Endothelial cell of umbilical vein (primary cell): Measurements from ENCODE around the gene MCTP2. TPM values are rescaled to one million over a fixed set of nuclear protein-coding genes. Genes with fewer than 3 reads are reported as not detected.

Source experiments
- BruUV-seq: library from RNA; stranded (reverse); fragments of 400-500 nt; replicated peaks from 2 replicates; lab custom pipeline; 2021; lab: Mats Ljungman, UMichigan
- CTCF ChIA-PET: fragments of 300-600, 350-600 bp; sonication (Branson Sonifier 250); formaldehyde crosslinking; loops from one replicate; lab custom pipeline; 2021; ENCODE audit warnings: antibody characterized with exemption, inconsistent platforms; lab: Charles Lee
- POLR2A ChIA-PET: fragments of 300-600, 350-600 bp; sonication (Branson Sonifier 250); formaldehyde crosslinking; loops from one replicate; lab custom pipeline; 2021; ENCODE audit warnings: antibody characterized with exemption, inconsistent platforms; lab: Charles Lee
- DNase-seq: peaks from one replicate; pipeline ENCODE4 v3.0.0-alpha.2; 2011; ENCODE audit warnings: low read depth, low spot score
- FAIRE-seq: peaks from 2 replicates; lab custom pipeline; 2011; peaks lifted over from hg19 to GRCh38; lab: Jason Lieb, UNC
- H2AFZ ChIP-seq: 2 replicates; pipeline ENCODE4 v1.6.0; 2012; ENCODE audit warnings: low read depth, low read length, control low read depth, inconsistent platforms
- H3K27ac ChIP-seq: 2 replicates; pipeline ENCODE4 v1.5.1; 2011; ENCODE audit warnings: low read depth, mild to moderate bottlenecking, control low read depth, low read length, moderate library complexity; ENCODE audit not compliant: insufficient read depth
- H3K27me3 ChIP-seq, 2 experiments: 2 replicates each; pipeline versions ENCODE4 v1.6.0 to v1.6.1; 2011; ENCODE audit warnings: low read length in 2 of 2, mixed read lengths in 1 of 2; ENCODE audit not compliant: control insufficient read depth in 2 of 2, insufficient read depth in 2 of 2
- H3K36me3 ChIP-seq, 2 experiments: 2 replicates in 1 of 2; 3 replicates in 1 of 2; pipeline ENCODE4 v1.5.1; 2011; ENCODE audit warnings: low read length in 2 of 2, mild to moderate bottlenecking in 1 of 2, moderate library complexity in 1 of 2; ENCODE audit not compliant: control insufficient read depth in 2 of 2, insufficient read depth in 2 of 2; ENCODE audit errors: extremely low read depth in 1 of 2
- H3K4me1 ChIP-seq: 3 replicates; pipeline ENCODE4 v1.5.1; 2011; ENCODE audit warnings: mild to moderate bottlenecking, low read length; ENCODE audit not compliant: control insufficient read depth, insufficient read depth; ENCODE audit errors: extremely low read depth
- H3K4me2 ChIP-seq: 2 replicates; pipeline ENCODE4 v1.6.1; 2011; ENCODE audit warnings: low read length, control low read depth, mixed read lengths; ENCODE audit not compliant: insufficient read depth
- H3K4me3 ChIP-seq, 3 experiments: fragments of 200-600 bp in 1 of 3; sonication (generic), shearing (Covaris generic) in 1 of 3; replicated peaks in 1 of 3; 2 replicates each; pipeline ENCODE4 v1.5.1; 2011 to 2016; ENCODE audit warnings: control low read depth in 3 of 3, low read length in 3 of 3, mild to moderate bottlenecking in 2 of 3, inconsistent platforms in 1 of 3, low read depth in 1 of 3, moderate library complexity in 1 of 3; ENCODE audit not compliant: insufficient read depth in 1 of 3
- H3K79me2 ChIP-seq: 2 replicates; pipeline ENCODE4 v1.6.0; 2012; ENCODE audit warnings: low read length, inconsistent platforms; ENCODE audit not compliant: control insufficient read depth, insufficient read depth
- H3K9ac ChIP-seq: replicated peaks from 2 replicates; pipeline ENCODE3; 2011; ENCODE audit warnings: low read length, control low read depth; ENCODE audit not compliant: insufficient read depth; ENCODE audit errors: extremely low read depth
- H3K9me1 ChIP-seq: replicated peaks from 3 replicates; pipeline ENCODE4 v1.6.0; 2011; ENCODE audit warnings: mild to moderate bottlenecking, low read length; ENCODE audit not compliant: control insufficient read depth, insufficient read depth; ENCODE audit errors: extremely low read depth
- H3K9me3 ChIP-seq: replicated peaks from 2 replicates; pipeline ENCODE4 v1.5.1; 2012; ENCODE audit warnings: low read length, inconsistent platforms; ENCODE audit not compliant: control insufficient read depth, insufficient read depth
- H4K20me1 ChIP-seq: replicated peaks from 2 replicates; pipeline ENCODE3; 2011; ENCODE audit warnings: mild to moderate bottlenecking, low read length; ENCODE audit not compliant: control insufficient read depth, insufficient read depth; ENCODE audit errors: extremely low read depth
- CTCF ChIP-seq, 2 donors: IDR thresholded peaks; 1 replicate in 1 of 2; 2 replicates in 1 of 2; pipeline ENCODE4 v1.5.1; 2011; ENCODE audit warnings: low read length in 2 of 2, mild to moderate bottlenecking in 2 of 2, moderate library complexity in 2 of 2, control low read depth in 1 of 2, inconsistent platforms in 1 of 2, low read depth in 1 of 2; ENCODE audit not compliant: insufficient read depth in 1 of 2; ENCODE audit errors: extremely low read depth in 1 of 2
- EZH2 ChIP-seq: IDR thresholded peaks from 2 replicates; pipeline ENCODE4 v1.6.1; 2012; ENCODE audit warnings: borderline replicate concordance, low read depth, mild to moderate bottlenecking, moderate library complexity, low read length, inconsistent platforms; ENCODE audit not compliant: severe bottlenecking
- FOS ChIP-seq: IDR thresholded peaks from 2 replicates; pipeline ENCODE4 v1.6.1; 2011; ENCODE audit warnings: mild to moderate bottlenecking, low read length, moderate library complexity, borderline replicate concordance; ENCODE audit not compliant: insufficient read depth
- MAX ChIP-seq: IDR thresholded peaks from 2 replicates; pipeline ENCODE4 v1.6.1; 2011; ENCODE audit not compliant: insufficient read depth, insufficient read length
- MYC ChIP-seq: IDR thresholded peaks from one replicate; pipeline ENCODE4 v1.6.1; 2011; ENCODE audit warnings: mild to moderate bottlenecking, low read depth, low read length
- POLR2A ChIP-seq: IDR thresholded peaks from 2 replicates; pipeline ENCODE4 v1.6.1; 2012; ENCODE audit warnings: low read depth, mild to moderate bottlenecking, control low read depth, low read length
- dilution Hi-C: fragments of 300-500 bp; cut with MboI; formaldehyde crosslinking; loops from one replicate; pipeline ENCODE4 v1.15.0; 2019; ENCODE audit warnings: low sequenced_read_pairs; ENCODE audit not compliant: extremely low pct_ligation_motif_present
- intact Hi-C: fragments of 100-400 bp; cut with micrococcal nuclease; formaldehyde crosslinking; loops from one replicate; pipeline ENCODE4 v1.10.0; 2022
- polyA plus RNA-seq, 4 experiments: library from polyadenylated mRNA; depleted of rRNA in 3 of 4; stranded (reverse) in 3 of 4; unstranded in 1 of 4; fragments of >200 nt; gene quantifications; 2 replicates each; pipeline versions ENCODE4 v1.2.1 to v1.2.3, GENCODE V29; 2011 to 2012; ENCODE audit warnings: missing spikeins in 1 of 4
- total RNA-seq: library from RNA; stranded (reverse); gene quantifications from 2 replicates; pipeline ENCODE4 v1.2.3, GENCODE V29; 2021

MCTP2 gene
- total and polyA plus RNA-seq, 2 donors (not counting 3 experiments of a cell fraction or from before 2014, with no cell fraction given), result 0.01 to 0.75 TPM

- Histone ChIP-seq H3K36me3 (no peaks in the 10 kb centered on the region), H3K27ac (no peak overlapping the region), H3K79me2 (no peaks in the 10 kb centered on the region), H2AFZ (no peak overlapping the region), H3K4me1 (no peaks in the 10 kb centered on the region), H3K27me3 (no peaks in the 10 kb centered on the region), H3K4me3 (no peak overlapping the region), H3K9me3 (no peaks in the 10 kb centered on the region), H3K9ac (no peak overlapping the region), H4K20me1 (no peaks in the 10 kb centered on the region), H3K4me2 (no peak overlapping the region), H3K9me1 (no peaks in the 10 kb centered on the region)
- CTCF ChIA-PET, result no interaction called here
- no peak for FAIRE-seq
- no peak for TF ChIP-seq CTCF (IDR thresholded peaks at IDR 0.05; ENCODE audit: extremely low read depth in 1 of 2, insufficient read depth in 1 of 2, low read depth in 1 of 2, low read length in 2 of 2)
- no peak for TF ChIP-seq MAX
- TF ChIP-seq MYC, result no peak
- no peak for TF ChIP-seq FOS
- no peak for TF ChIP-seq POLR2A
- TF ChIP-seq EZH2, result no peak
- no peak for DNase-seq
- dilution Hi-C loops, result no loop called here
- BruUV-seq, result no TSS peak
- intact Hi-C loops, result no loop called here
- POLR2A ChIA-PET, result no interaction called here
Measured at GRCh38 chr15:94480289-94480834, 249.0 kb downstream of the MCTP2 start.
